Activated CD8-positive, alpha-beta memory T cell treated with anti-CD3 and anti-CD28 coated beads for 4 hours (primary cell): ENCODE data around the gene ARL8A.
"Not testable (repeated sequence)": the region's sequence is repeated elsewhere in the genome, so short reads cannot be mapped to it uniquely, and the experiment has no call there.

Source experiments
- DNase-seq, 2 donors: peaks; one replicate each; pipeline ENCODE4 v3.0.0-alpha.2; 2020; ENCODE audit warnings: low read depth in 2 of 2

The ARL8A gene

GRCh38 chr1:202158810-202159533, 14.4 kb upstream of the ARL8A start:
- DNase-seq: no peak

GRCh38 chr1:202157945-202158344, 13.4 kb upstream of the ARL8A start:
- DNase-seq: no peak

GRCh38 chr1:202156590-202156989, 12.1 kb upstream of the ARL8A start:
- no peak for DNase-seq

GRCh38 chr1:202155478-202156021, 11.0 kb upstream of the ARL8A start:
- DNase-seq: no peak

- DNase-seq: no peak
These were observed 10.4 kb upstream of the ARL8A start for GRCh38 chr1:202154766-202155477.

- DNase-seq: no peak
These were observed 9.7 kb upstream of the ARL8A start for GRCh38 chr1:202154148-202154765.

GRCh38 chr1:202153284-202153683, 8.7 kb upstream of the ARL8A start:
- DNase-seq: no peak

GRCh38 chr1:202152399-202152798, 7.9 kb upstream of the ARL8A start:
- DNase-seq: no peak

- no peak for DNase-seq
These were observed 6.5 kb upstream of the ARL8A start for GRCh38 chr1:202151045-202151444.

GRCh38 chr1:202150602-202151001, 6.1 kb upstream of the ARL8A start:
- DNase-seq: no peak

GRCh38 chr1:202150187-202150586, 5.7 kb upstream of the ARL8A start:
- no peak for DNase-seq

GRCh38 chr1:202149566-202149965, 5.0 kb upstream of the ARL8A start:
- DNase-seq: no peak

GRCh38 chr1:202148391-202148790, 3.9 kb upstream of the ARL8A start:
- DNase-seq: no peak

GRCh38 chr1:202146993-202147392, 2.5 kb upstream of the ARL8A start:
- DNase-seq: no peak

- DNase-seq: no peak
These were observed 1.7 kb upstream of the ARL8A start for GRCh38 chr1:202146279-202146678.

GRCh38 chr1:202145744-202146140, 1.2 kb upstream of the ARL8A start:
- DNase-seq: not testable (repeated sequence)

- DNase-seq: no peak
These were observed 669 bp upstream of the ARL8A start for GRCh38 chr1:202145068-202145743.

GRCh38 chr1:202143768-202144401, 652 bp downstream of the ARL8A start:
- DNase-seq: no peak

- no peak for DNase-seq
These were observed 1.3 kb downstream of the ARL8A start for GRCh38 chr1:202143011-202143767.

GRCh38 chr1:202141468-202141867, 3.1 kb downstream of the ARL8A start:
- not testable (repeated sequence) for DNase-seq

- DNase-seq: no peak
These were observed 3.7 kb downstream of the ARL8A start for GRCh38 chr1:202140833-202141232.
